HCT116 (cell line): Measurements from ENCODE around the gene UPP1. TPM values are rescaled to one million over a fixed set of nuclear protein-coding genes. Genes with fewer than 3 reads are reported as not detected.
A peak's percentile ranks its signal among the peaks of the same experiment; 100 is the strongest.

Experiments
- ATAC-seq: fragments of 200-7000 bp; cut with Tn5 transposase; 2 replicates; pipeline ENCODE4 v1.9.1; 2020; ENCODE audit warnings: mild to moderate bottlenecking, moderate library complexity
- BruUV-seq: library from RNA; stranded (reverse); fragments of 400-500 nt; replicated peaks from 2 replicates; lab custom pipeline; 2021; lab: Mats Ljungman, UMichigan
- CTCF ChIA-PET: fragments of 300-600 bp; sonication (Branson Sonifier 250); formaldehyde crosslinking; loops from one replicate; lab custom pipeline; 2021; ENCODE audit warnings: antibody characterized with exemption; lab: Charles Lee
- POLR2A ChIA-PET: fragments of 300-600, 350-600 bp; sonication (Branson Sonifier 250); formaldehyde crosslinking; loops from one replicate; lab custom pipeline; 2021; ENCODE audit warnings: antibody characterized with exemption; lab: Charles Lee
- RAD21 ChIA-PET, 2 experiments: fragments of 300-600 bp; sonication (Branson Sonifier 250); formaldehyde crosslinking; loops; one replicate each; lab custom pipeline; 2023; ENCODE audit warnings: low total read pairs in 2 of 2; ENCODE audit not compliant: uncharacterized antibody in 2 of 2, unreplicated experiment in 2 of 2, low non-redundant PET in 1 of 2; lab: Charles Lee
- DNase-seq: peaks from one replicate; pipeline ENCODE4 v3.0.0-alpha.2; 2010; ENCODE audit warnings: low read depth, low spot score
- H2AFZ ChIP-seq: fragments of 200-600 bp; shearing (Covaris generic), sonication (generic); 2 replicates; pipeline ENCODE4 v1.6.1; 2017; ENCODE audit warnings: low read depth, mixed run types, mixed read lengths, antibody characterized with exemption, low read length; ENCODE audit not compliant: poor library complexity, severe bottlenecking
- H3K27ac ChIP-seq: 2 replicates; pipeline ENCODE4 v1.5.1; 2012; ENCODE audit warnings: low read depth, low read length
- H3K27me3 ChIP-seq: fragments of 200-600 bp; sonication (generic); 2 replicates; pipeline ENCODE4 v1.6.1; 2016; ENCODE audit warnings: mixed run types, low read length, mixed read lengths; ENCODE audit not compliant: insufficient read depth
- H3K36me3 ChIP-seq, 2 experiments: fragments of 200-500 bp in 1 of 2; fragments of 200-600 bp in 1 of 2; sonication (Bioruptor generic) in 1 of 2; sonication (generic) in 1 of 2; 2 replicates each; pipeline versions ENCODE4 v1.5.1 to v1.6.1; 2014 to 2016; ENCODE audit warnings: low read length in 2 of 2, inconsistent platforms in 1 of 2, mixed read lengths in 1 of 2, mixed run types in 1 of 2; ENCODE audit not compliant: insufficient read depth in 2 of 2, control insufficient read depth in 1 of 2
- H3K4me1 ChIP-seq, 2 experiments: fragments of 200-600 bp in 1 of 2; sonication (generic) in 1 of 2; 2 replicates each; pipeline versions ENCODE4 v1.5.1 to v1.6.1; 2012 to 2017; ENCODE audit warnings: low read length in 2 of 2, inconsistent platforms in 1 of 2, mild to moderate bottlenecking in 1 of 2, mixed read lengths in 1 of 2, mixed run types in 1 of 2, moderate library complexity in 1 of 2; ENCODE audit not compliant: insufficient read depth in 2 of 2, control insufficient read depth in 1 of 2
- H3K4me2 ChIP-seq: fragments of 200-600 bp; sonication (generic); 2 replicates; pipeline ENCODE4 v1.6.1; 2017; ENCODE audit warnings: mixed run types, low read length, mixed read lengths
- H3K4me3 ChIP-seq, 2 experiments: fragments of 200-600 bp in 1 of 2; sonication (generic) in 1 of 2; replicated peaks in 1 of 2; 2 replicates each; pipeline ENCODE4 v1.5.1; 2011 to 2016; ENCODE audit warnings: low read length in 2 of 2, control low read depth in 1 of 2, low read depth in 1 of 2, mild to moderate bottlenecking in 1 of 2, mixed read lengths in 1 of 2, mixed run types in 1 of 2
- H3K79me2 ChIP-seq: fragments of 200-600 bp; sonication (generic); 2 replicates; pipeline ENCODE4 v1.6.1; 2017; ENCODE audit warnings: mild to moderate bottlenecking, mixed run types, low read length, moderate library complexity, mixed read lengths; ENCODE audit not compliant: insufficient read depth
- H3K9ac ChIP-seq: fragments of 200-600 bp; sonication (generic); 2 replicates; pipeline ENCODE4 v1.6.1; 2016; ENCODE audit warnings: low read length, mixed read lengths
- H3K9me2 ChIP-seq: fragments of 200-600 bp; sonication (generic), shearing (Covaris generic); 2 replicates; pipeline ENCODE4 v1.6.1; 2017; ENCODE audit warnings: mixed run types, mild to moderate bottlenecking, moderate library complexity; ENCODE audit not compliant: insufficient read depth
- H3K9me3 ChIP-seq, 2 experiments: fragments of 200-500 bp in 1 of 2; fragments of 200-600 bp in 1 of 2; sonication (Bioruptor generic) in 1 of 2; sonication (generic) in 1 of 2; 2 replicates each; pipeline ENCODE4 v1.6.1; 2014 to 2017; ENCODE audit warnings: low read length in 2 of 2, mixed read lengths in 2 of 2, inconsistent platforms in 1 of 2, low read depth in 1 of 2, mild to moderate bottlenecking in 1 of 2, mixed run types in 1 of 2, moderate library complexity in 1 of 2; ENCODE audit not compliant: control insufficient read depth in 1 of 2, insufficient read depth in 1 of 2
- H4K20me1 ChIP-seq: fragments of 200-600 bp; sonication (generic), shearing (Covaris generic); 2 replicates; pipeline ENCODE4 v1.6.1; 2017; ENCODE audit warnings: mixed run types, mild to moderate bottlenecking, moderate library complexity; ENCODE audit not compliant: insufficient read depth
- CEBPB ChIP-seq: IDR thresholded peaks from 2 replicates; pipeline ENCODE4 v1.6.1; 2012; ENCODE audit warnings: low read depth
- CTCF ChIP-seq, 3 experiments: fragments of 200-600 bp in 1 of 3; sonication (generic) in 1 of 3; IDR thresholded peaks in 2 of 3; conservative IDR thresholded peaks in 1 of 3; 2 replicates each; pipeline ENCODE4 v1.5.1; 2012 to 2017; ENCODE audit warnings: low read depth in 2 of 3, low read length in 2 of 3, antibody characterized with exemption in 1 of 3, borderline replicate concordance in 1 of 3, control low read depth in 1 of 3, mild to moderate bottlenecking in 1 of 3, mixed read lengths in 1 of 3, mixed run types in 1 of 3, moderate library complexity in 1 of 3; ENCODE audit not compliant: insufficient read depth in 1 of 3
- ELF1 ChIP-seq: IDR thresholded peaks from 2 replicates; pipeline ENCODE4 v1.6.1; 2012; ENCODE audit warnings: low read depth, borderline replicate concordance
- EZH2phosphoT487 ChIP-seq: fragments of 200-600 bp; IDR thresholded peaks from 2 replicates; pipeline ENCODE4 v1.6.1; 2018; ENCODE audit warnings: antibody characterized with exemption, borderline replicate concordance
- FOSL1 ChIP-seq: IDR thresholded peaks from 2 replicates; pipeline ENCODE4 v1.6.1; 2012; ENCODE audit warnings: low read depth
- JUND ChIP-seq: IDR thresholded peaks from 2 replicates; pipeline ENCODE4 v1.6.1; 2012
- MAX ChIP-seq: IDR thresholded peaks from 2 replicates; pipeline ENCODE4 v1.6.1; 2012
- POLR2AphosphoS5 ChIP-seq: IDR thresholded peaks from 2 replicates; pipeline ENCODE4 v1.6.1; 2011; ENCODE audit warnings: mild to moderate bottlenecking, low read depth, low read length, moderate library complexity
- RAD21 ChIP-seq: IDR thresholded peaks from 2 replicates; pipeline ENCODE4 v1.6.1; 2012; ENCODE audit warnings: low read depth, mild to moderate bottlenecking
- TCF7L2 ChIP-seq: IDR thresholded peaks from 2 replicates; pipeline ENCODE4 v1.7.0; 2011; ENCODE audit warnings: borderline replicate concordance, inconsistent platforms; ENCODE audit not compliant: insufficient read depth, insufficient read length; ENCODE audit errors: extremely low read depth
- YY1 ChIP-seq: IDR thresholded peaks from 2 replicates; pipeline ENCODE4 v1.6.1; 2011; ENCODE audit warnings: low read length, low read depth, moderate library complexity, mild to moderate bottlenecking; ENCODE audit not compliant: insufficient replicate concordance; ENCODE audit errors: extremely low read depth
- ZBTB33 ChIP-seq: IDR thresholded peaks from 2 replicates; pipeline ENCODE4 v1.6.1; 2011; ENCODE audit warnings: mild to moderate bottlenecking, low read length, moderate library complexity; ENCODE audit not compliant: insufficient replicate concordance; ENCODE audit errors: extremely low read depth
- ZFX ChIP-seq: fragments of 450-650 bp; IDR thresholded peaks from 2 replicates; pipeline ENCODE4 v1.6.1; 2017
- intact Hi-C: fragments of 100-400 bp; cut with micrococcal nuclease; formaldehyde crosslinking; loops from 2 replicates; pipeline ENCODE4 v1.10.0; 2022
- total RNA-seq: library from RNA; stranded (reverse); gene quantifications from one replicate; pipeline ENCODE4 v1.2.1, GENCODE V29; 2021; ENCODE audit not compliant: unreplicated experiment

UPP1 gene
- total RNA-seq, 1 experiment from 2014 or later: 42.7 TPM

- BruUV-seq: no TSS peak
- no peak overlapping the region for H3K9ac ChIP-seq
- no peaks in the 10 kb centered on the region for H4K20me1 ChIP-seq
- H2AFZ ChIP-seq: no peak overlapping the region
- H3K27ac ChIP-seq: no peak overlapping the region
- no peak for TF ChIP-seq RAD21
- TF ChIP-seq FOSL1: peak; percentile 27; the same call in 1 of the 2 replicates
- TF ChIP-seq ELF1: no peak
- no peak overlapping the region for H3K4me3 ChIP-seq
- H3K4me2 ChIP-seq: 0 out of 2 replicates have a peak overlapping the region, but pooled peaks have one; percentile 12
- DNase-seq (no peak), ATAC-seq (peak; percentile 54; the same call in 1 of the 2 replicates)
- H3K27me3 ChIP-seq: no peaks in the 10 kb centered on the region
- POLR2A ChIA-PET: no interaction called here
- no peaks in the 10 kb centered on the region for H3K79me2 ChIP-seq
- RAD21 ChIA-PET: no interaction called here
- no peaks in the 10 kb centered on the region for H3K9me3 ChIP-seq
- H3K36me3 ChIP-seq: no peaks in the 10 kb centered on the region
- 0 out of 2 replicates have a peak, but pooled peaks cover 2% of the 10 kb centered on the region for H3K9me2 ChIP-seq
- H3K4me1 ChIP-seq: peaks cover 0 to 9% of the 10 kb centered on the region in 2 experiments; a peak in 3 of 4 replicates
- CTCF ChIA-PET: no interaction called here
- intact Hi-C loops: no loop called here
Observed at GRCh38 chr7:48067475-48067874, 21.6 kb upstream of the UPP1 start.

- Histone ChIP-seq H3K27ac (no peak overlapping the region), H3K9me3 (no peaks in the 10 kb centered on the region), H2AFZ (no peak overlapping the region), H4K20me1 (no peaks in the 10 kb centered on the region), H3K9me2 (no peaks in the 10 kb centered on the region), H3K36me3 (no peaks in the 10 kb centered on the region), H3K79me2 (no peaks in the 10 kb centered on the region), H3K4me2 (no peak overlapping the region), H3K4me1 (no peaks in the 10 kb centered on the region; a peak in 1 of 4 replicates), H3K27me3 (no peaks in the 10 kb centered on the region), H3K9ac (no peak overlapping the region), H3K4me3 (no peak overlapping the region)
- ChIA-PET RAD21 (no interaction called here), CTCF (no interaction called here), POLR2A (no interaction called here)
- TF ChIP-seq TCF7L2 (no peak), POLR2AphosphoS5 (no peak), YY1 (no peak), FOSL1 (no peak), JUND (no peak), MAX (no peak), ZBTB33 (no peak), EZH2phosphoT487 (no peak), ZFX (no peak), CEBPB (no peak), CTCF (IDR thresholded peaks at IDR 0.05 in 2 of 3, conservative IDR thresholded peaks at IDR 0.05 in 1 of 3; ENCODE audit: borderline replicate concordance in 1 of 3, insufficient read depth in 1 of 3, low read depth in 2 of 3, low read length in 2 of 3) (no peak)
- ATAC-seq (no peak), DNase-seq (no peak)
- BruUV-seq: no TSS peak
- intact Hi-C loops: no loop called here
Observed at GRCh38 chr7:48074204-48074654, 14.8 kb upstream of the UPP1 start.
